OCI-LY3 (cell line): ENCODE data around the gene PCK2.

Source experiments
- H2AFZ ChIP-seq: fragments of 200-600, 300-600 bp; shearing (Covaris generic); 2 replicates; pipeline ENCODE4 v1.6.0; 2014; ENCODE audit warnings: antibody characterized with exemption, low read depth, low read length
- H3K27ac ChIP-seq: fragments of 200-600, 300-600 bp; sonication (generic); 2 replicates; pipeline ENCODE4 v1.5.1; 2014; ENCODE audit warnings: mild to moderate bottlenecking, low read length, moderate library complexity, mixed read lengths
- H3K27me3 ChIP-seq: fragments of 200-600, 300-600 bp; sonication (generic); 2 replicates; pipeline ENCODE4 v1.6.1; 2014; ENCODE audit warnings: low read depth, low read length, mixed read lengths
- H3K36me3 ChIP-seq: fragments of 200-600, 300-600 bp; sonication (generic); replicated peaks from 2 replicates; pipeline ENCODE3; 2014; ENCODE audit warnings: low read depth, low read length, mixed read lengths
- H3K4me1 ChIP-seq: fragments of 300-600, 200-600 bp; sonication (generic); 2 replicates; pipeline ENCODE4 v1.6.1; 2014; ENCODE audit warnings: low read length, mixed read lengths
- H3K4me2 ChIP-seq: fragments of 200-600, 300-600 bp; sonication (generic); 2 replicates; pipeline ENCODE4 v1.6.1; 2014; ENCODE audit warnings: low read length, mixed read lengths
- H3K4me3 ChIP-seq: fragments of 300-600, 200-600 bp; sonication (generic); 2 replicates; pipeline ENCODE4 v1.5.1; 2014; ENCODE audit warnings: antibody characterized with exemption, mild to moderate bottlenecking, low read length, moderate library complexity
- H3K79me2 ChIP-seq: fragments of 300-600, 200-600 bp; shearing (Covaris generic); 2 replicates; pipeline ENCODE4 v1.6.1; 2014; ENCODE audit warnings: mild to moderate bottlenecking, low read length, mixed read lengths
- H3K9ac ChIP-seq: fragments of 300-600, 200-600 bp; shearing (Covaris generic); 2 replicates; pipeline ENCODE4 v1.6.0; 2014; ENCODE audit warnings: mild to moderate bottlenecking, low read length, moderate library complexity
- H3K9me3 ChIP-seq: fragments of 200-600, 300-600 bp; shearing (Covaris generic); 2 replicates; pipeline ENCODE4 v1.6.1; 2014; ENCODE audit warnings: low read length, mixed read lengths; ENCODE audit not compliant: insufficient read depth
- H4K20me1 ChIP-seq: fragments of 200-600, 300-600 bp; sonication (generic); 2 replicates; pipeline ENCODE4 v1.6.1; 2016; ENCODE audit warnings: low read length, mixed read lengths; ENCODE audit not compliant: insufficient read depth
- EZH2phosphoT487 ChIP-seq: fragments of 200-600 bp; shearing (Covaris generic); IDR thresholded peaks from 2 replicates; pipeline ENCODE4 v1.6.1; 2018; ENCODE audit warnings: antibody characterized with exemption, mixed run types, low read depth
- TF ChIP-seq, protein P1 (sequence below): fragments of 200-600, 300-600 bp; sonication (generic); IDR thresholded peaks from 2 replicates; pipeline ENCODE4 v1.5.1; 2014; ENCODE audit warnings: antibody characterized with exemption, low read length, low read depth

The PCK2 gene

DNA sequence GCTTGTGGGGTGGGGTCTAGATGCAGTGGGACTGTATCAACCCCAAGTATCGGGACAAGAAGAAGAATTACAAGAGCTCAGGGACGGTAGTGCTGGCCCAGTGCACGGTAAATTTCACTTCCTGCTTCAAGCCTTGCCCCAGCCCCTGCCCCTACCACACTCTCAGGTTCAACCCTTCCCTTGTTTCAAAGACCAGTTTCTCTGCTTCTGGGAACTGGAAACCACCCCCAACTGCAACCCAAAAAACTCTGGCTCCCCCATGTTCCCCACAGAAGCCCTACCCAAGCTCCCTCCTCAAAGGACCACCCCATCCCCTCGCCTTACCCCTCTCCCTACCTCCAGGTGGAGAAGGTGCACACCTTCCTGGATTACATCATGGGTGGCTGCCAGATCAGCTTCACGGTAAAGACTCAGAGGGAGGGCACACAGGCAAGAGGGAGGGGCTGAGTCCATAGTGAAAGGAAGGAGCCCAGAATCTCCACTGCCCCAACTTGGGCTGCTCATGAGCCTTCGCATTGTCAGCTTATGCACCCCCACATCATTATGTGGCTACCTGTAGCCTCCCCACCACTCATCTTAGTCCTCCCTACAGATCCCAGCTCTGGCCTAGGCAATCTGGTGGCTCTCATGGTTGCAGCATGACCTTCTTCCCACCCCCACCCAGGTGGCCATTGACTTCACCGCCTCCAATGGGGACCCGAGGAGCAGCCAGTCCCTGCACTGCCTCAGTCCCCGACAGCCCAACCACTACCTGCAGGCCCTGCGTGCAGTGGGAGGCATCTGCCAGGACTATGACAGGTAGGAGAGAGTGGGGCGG, 18.4 kb upstream of the PCK2 start:
- Histone ChIP-seq H3K4me2 (peak overlapping the region; percentile 69), H3K9me3 (no peaks in the 10 kb centered on the region), H3K27me3 (no peaks in the 10 kb centered on the region), H3K4me1 (peaks cover 23% of the 10 kb centered on the region), H2AFZ (peak overlapping the region; percentile 22; the same call in 1 of the 2 replicates), H4K20me1 (no peaks in the 10 kb centered on the region), H3K9ac (peak overlapping the region; percentile 31; the same call in 1 of the 2 replicates), H3K36me3 (no peaks in the 10 kb centered on the region), H3K4me3 (peak overlapping the region; percentile 49), H3K27ac (no peak overlapping the region), H3K79me2 (no peaks in the 10 kb centered on the region)
- TF ChIP-seq EZH2phosphoT487 = no peak
- TF ChIP-seq, protein P1, sequence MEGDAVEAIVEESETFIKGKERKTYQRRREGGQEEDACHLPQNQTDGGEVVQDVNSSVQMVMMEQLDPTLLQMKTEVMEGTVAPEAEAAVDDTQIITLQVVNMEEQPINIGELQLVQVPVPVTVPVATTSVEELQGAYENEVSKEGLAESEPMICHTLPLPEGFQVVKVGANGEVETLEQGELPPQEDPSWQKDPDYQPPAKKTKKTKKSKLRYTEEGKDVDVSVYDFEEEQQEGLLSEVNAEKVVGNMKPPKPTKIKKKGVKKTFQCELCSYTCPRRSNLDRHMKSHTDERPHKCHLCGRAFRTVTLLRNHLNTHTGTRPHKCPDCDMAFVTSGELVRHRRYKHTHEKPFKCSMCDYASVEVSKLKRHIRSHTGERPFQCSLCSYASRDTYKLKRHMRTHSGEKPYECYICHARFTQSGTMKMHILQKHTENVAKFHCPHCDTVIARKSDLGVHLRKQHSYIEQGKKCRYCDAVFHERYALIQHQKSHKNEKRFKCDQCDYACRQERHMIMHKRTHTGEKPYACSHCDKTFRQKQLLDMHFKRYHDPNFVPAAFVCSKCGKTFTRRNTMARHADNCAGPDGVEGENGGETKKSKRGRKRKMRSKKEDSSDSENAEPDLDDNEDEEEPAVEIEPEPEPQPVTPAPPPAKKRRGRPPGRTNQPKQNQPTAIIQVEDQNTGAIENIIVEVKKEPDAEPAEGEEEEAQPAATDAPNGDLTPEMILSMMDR = no peak

DNA sequence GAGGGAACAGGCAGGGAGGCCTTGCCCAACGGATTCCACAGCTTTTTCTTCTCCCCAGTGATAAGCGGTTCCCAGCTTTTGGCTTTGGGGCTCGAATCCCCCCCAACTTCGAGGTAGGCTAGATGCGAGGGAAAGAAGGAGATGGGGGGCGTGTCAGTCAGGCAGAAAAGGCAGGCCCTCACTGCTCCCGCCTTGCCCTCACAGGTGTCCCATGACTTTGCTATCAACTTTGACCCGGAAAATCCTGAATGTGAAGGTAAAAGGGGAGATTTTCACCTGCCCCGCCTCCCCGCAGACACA, 17.9 kb upstream of the PCK2 start:
- H3K4me2 ChIP-seq = no peak overlapping the region

DNA sequence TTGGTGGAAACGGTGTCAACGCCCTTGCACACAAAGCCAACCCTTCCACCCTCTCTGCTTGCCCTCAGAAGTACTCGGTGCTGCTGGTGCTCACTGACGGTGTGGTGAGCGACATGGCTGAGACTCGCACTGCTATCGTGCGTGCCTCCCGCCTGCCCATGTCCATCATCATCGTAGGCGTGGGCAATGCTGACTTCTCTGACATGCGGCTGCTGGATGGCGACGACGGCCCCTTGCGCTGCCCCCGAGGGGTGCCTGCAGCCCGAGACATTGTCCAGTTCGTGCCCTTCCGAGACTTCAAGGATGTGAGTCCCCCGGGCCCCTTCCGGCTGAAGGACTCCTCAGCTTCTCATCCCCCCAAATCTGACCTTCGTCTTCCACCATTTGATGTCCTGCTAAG, 17.0 kb upstream of the PCK2 start:
- no peaks in the 10 kb centered on the region for H3K79me2 ChIP-seq
- peaks cover 4% of the 10 kb centered on the region for H3K27me3 ChIP-seq
- peaks cover 29% of the 10 kb centered on the region for H3K4me1 ChIP-seq
- H3K36me3 ChIP-seq = no peaks in the 10 kb centered on the region
- H3K4me2 ChIP-seq = no peak overlapping the region
- no peak overlapping the region for H3K4me3 ChIP-seq
- H4K20me1 ChIP-seq = no peaks in the 10 kb centered on the region
- H3K9ac ChIP-seq = no peak overlapping the region
- no peak overlapping the region for H2AFZ ChIP-seq
- TF ChIP-seq, protein P1 = no peak
- TF ChIP-seq EZH2phosphoT487 = no peak
- no peaks in the 10 kb centered on the region for H3K9me3 ChIP-seq
- no peak overlapping the region for H3K27ac ChIP-seq

More for the DNA sequence above, 17.9 kb upstream of the PCK2 start:
- Histone ChIP-seq H3K27ac (no peak overlapping the region), H3K36me3 (no peaks in the 10 kb centered on the region), H3K9ac (no peak overlapping the region), H3K9me3 (no peaks in the 10 kb centered on the region), H3K79me2 (no peaks in the 10 kb centered on the region), H4K20me1 (no peaks in the 10 kb centered on the region), H3K4me1 (peaks cover 25% of the 10 kb centered on the region), H2AFZ (no peak overlapping the region), H3K27me3 (no peaks in the 10 kb centered on the region), H3K4me3 (no peak overlapping the region)
- TF ChIP-seq, protein P1 = no peak
- no peak for TF ChIP-seq EZH2phosphoT487

DNA sequence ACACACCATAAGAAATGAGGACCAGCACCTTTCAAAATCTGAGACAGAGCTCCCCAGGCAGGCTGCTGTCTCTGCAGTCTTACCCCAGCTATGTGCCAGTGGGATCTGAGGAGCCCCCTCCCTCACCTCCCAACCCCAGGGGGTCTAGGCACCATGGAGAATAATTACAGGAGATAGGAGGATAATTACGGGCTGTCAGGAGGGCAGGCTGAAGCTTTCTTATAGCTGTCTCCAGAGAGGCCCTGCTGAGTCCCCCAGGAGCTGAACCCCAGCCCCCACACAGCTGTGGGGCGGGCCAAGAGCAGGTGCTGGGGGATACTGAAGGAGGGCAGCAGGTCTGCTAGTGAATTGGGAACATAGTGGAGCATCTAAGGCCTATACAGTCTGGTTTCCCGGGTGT, 16.0 kb upstream of the PCK2 start:
- H3K9me3 ChIP-seq = no peaks in the 10 kb centered on the region
- no peaks in the 10 kb centered on the region for H4K20me1 ChIP-seq
- no peak overlapping the region for H3K27ac ChIP-seq
- no peak overlapping the region for H2AFZ ChIP-seq
- H3K27me3 ChIP-seq = peaks cover 15% of the 10 kb centered on the region
- no peak overlapping the region for H3K9ac ChIP-seq
- H3K36me3 ChIP-seq = no peaks in the 10 kb centered on the region
- no peaks in the 10 kb centered on the region for H3K79me2 ChIP-seq
- no peak overlapping the region for H3K4me2 ChIP-seq
- no peak overlapping the region for H3K4me3 ChIP-seq
- H3K4me1 ChIP-seq = peaks cover 29% of the 10 kb centered on the region
- TF ChIP-seq, protein P1 = no peak
- TF ChIP-seq EZH2phosphoT487 = no peak
